ENCODE measurements around the gene PHKG1. TPM values are rescaled to one million over a fixed set of nuclear protein-coding genes. Genes with fewer than 3 reads are reported as not detected.

Gene PHKG1
- total RNA-seq, 1 donor: 1.8 TPM

GRCh38 chr7:56087445-56087844 is 5.3 kb downstream of the PHKG1 start:
- no peak overlapping the region for H2AFZ ChIP-seq (ENCODE audit: low read length)
- H3K4me2 ChIP-seq (ENCODE audit: insufficient read depth, low read length): no peak overlapping the region
- H4K20me1 ChIP-seq (ENCODE audit: insufficient read depth, low read length): no peaks in the 10 kb centered on the region
- H3K4me3 ChIP-seq (ENCODE audit: insufficient read depth, low read length): no peak overlapping the region
- no peaks in the 10 kb centered on the region for H3K79me2 ChIP-seq (ENCODE audit: insufficient read depth, low read length)
- H3K27me3 ChIP-seq (ENCODE audit: insufficient read depth, low read length): no peaks in the 10 kb centered on the region
- peaks cover 3% of the 10 kb centered on the region for H3K4me1 ChIP-seq (ENCODE audit: insufficient read depth, low read length)
- TF ChIP-seq CTCF (IDR thresholded peaks at IDR 0.05; ENCODE audit: extremely low read depth, low read depth, low read length): no peak
- H3K9me3 ChIP-seq (ENCODE audit: low read depth, low read length): no peaks in the 10 kb centered on the region
- no peak overlapping the region for H3K27ac ChIP-seq (ENCODE audit: low read depth, low read length)
- DNase-seq (ENCODE audit: insufficient read length, low spot score, missing footprints): peak; percentile 18
- H3K36me3 ChIP-seq (ENCODE audit: insufficient read depth, low read length): peaks cover 3% of the 10 kb centered on the region

- no peaks in the 10 kb centered on the region for H3K27me3 ChIP-seq (ENCODE audit: insufficient read depth, low read length)
- no peaks in the 10 kb centered on the region for H3K9me3 ChIP-seq (ENCODE audit: low read depth, low read length)
- no peak for TF ChIP-seq CTCF (IDR thresholded peaks at IDR 0.05; ENCODE audit: extremely low read depth, low read depth, low read length)
- no peak for DNase-seq (ENCODE audit: insufficient read length, low spot score, missing footprints)
- H3K4me1 ChIP-seq (ENCODE audit: insufficient read depth, low read length): no peaks in the 10 kb centered on the region
- H4K20me1 ChIP-seq (ENCODE audit: insufficient read depth, low read length): no peaks in the 10 kb centered on the region
- no peak overlapping the region for H3K4me2 ChIP-seq (ENCODE audit: insufficient read depth, low read length)
- H3K27ac ChIP-seq (ENCODE audit: low read depth, low read length): no peak overlapping the region
- no peak overlapping the region for H3K4me3 ChIP-seq (ENCODE audit: insufficient read depth, low read length)
- no peaks in the 10 kb centered on the region for H3K79me2 ChIP-seq (ENCODE audit: insufficient read depth, low read length)
- H3K36me3 ChIP-seq (ENCODE audit: insufficient read depth, low read length): peaks cover 5% of the 10 kb centered on the region
- no peak overlapping the region for H2AFZ ChIP-seq (ENCODE audit: low read length)
Measured at GRCh38 chr7:56086761-56087160, 6.0 kb downstream of the PHKG1 start.

GRCh38 chr7:56083150-56083785 is 9.5 kb downstream of the PHKG1 start:
- no peaks in the 10 kb centered on the region for H3K27me3 ChIP-seq (ENCODE audit: insufficient read depth, low read length)

More at GRCh38 chr7:56083150-56083785, 9.5 kb downstream of the PHKG1 start:
- no peak overlapping the region for H3K4me2 ChIP-seq (ENCODE audit: insufficient read depth, low read length)
- no peak overlapping the region for H3K4me3 ChIP-seq (ENCODE audit: insufficient read depth, low read length)
- H2AFZ ChIP-seq (ENCODE audit: low read length): no peak overlapping the region
- peaks cover 12% of the 10 kb centered on the region for H3K4me1 ChIP-seq (ENCODE audit: insufficient read depth, low read length)
- H4K20me1 ChIP-seq (ENCODE audit: insufficient read depth, low read length): peaks cover 3% of the 10 kb centered on the region
- H3K27ac ChIP-seq (ENCODE audit: low read depth, low read length): no peak overlapping the region
- TF ChIP-seq CTCF (IDR thresholded peaks at IDR 0.05; ENCODE audit: extremely low read depth, low read depth, low read length): no peak
- no peaks in the 10 kb centered on the region for H3K9me3 ChIP-seq (ENCODE audit: low read depth, low read length)
- DNase-seq (ENCODE audit: insufficient read length, low spot score, missing footprints): peak; percentile 30
- H3K79me2 ChIP-seq (ENCODE audit: insufficient read depth, low read length): no peaks in the 10 kb centered on the region
- H3K36me3 ChIP-seq (ENCODE audit: insufficient read depth, low read length): peaks cover 16% of the 10 kb centered on the region

All from osteoblast (primary cell).